DMS114 treated with DMSO at 0.1 percent for 48 hours (cell line): ENCODE data around the gene MSI1.

Experiments
- DNase-seq: peaks from one replicate; lab custom pipeline; 2025; ENCODE audit not compliant: unreplicated experiment; lab: John Stamatoyannopoulos, UW

The MSI1 gene

GRCh38 chr12:120377611-120378010 is 8.6 kb upstream of the MSI1 start:
- DNase-seq = no peak

GRCh38 chr12:120376934-120377572 is 8.1 kb upstream of the MSI1 start:
- no peak for DNase-seq

GRCh38 chr12:120376416-120376815 is 7.5 kb upstream of the MSI1 start:
- DNase-seq = no peak

- no peak for DNase-seq
Observed at GRCh38 chr12:120376009-120376408, 7.0 kb upstream of the MSI1 start.

- DNase-seq = no peak
Observed at GRCh38 chr12:120373683-120374082, 4.7 kb upstream of the MSI1 start.

GRCh38 chr12:120370343-120371243 is 1.6 kb upstream of the MSI1 start:
- no peak for DNase-seq

- no peak for DNase-seq
Observed at GRCh38 chr12:120369603-120370342, 809 bp upstream of the MSI1 start.

GRCh38 chr12:120367924-120368788 is 808 bp downstream of the MSI1 start:
- no peak for DNase-seq

GRCh38 chr12:120367233-120367923 is 1.6 kb downstream of the MSI1 start:
- DNase-seq = no peak

- no peak for DNase-seq
Observed at GRCh38 chr12:120366845-120367232, 2.1 kb downstream of the MSI1 start.

- DNase-seq = no peak
Observed at GRCh38 chr12:120366341-120366705, 2.6 kb downstream of the MSI1 start.

GRCh38 chr12:120365675-120366340 is 3.2 kb downstream of the MSI1 start:
- DNase-seq = no peak

GRCh38 chr12:120364487-120364886 is 4.5 kb downstream of the MSI1 start:
- DNase-seq = no peak

- DNase-seq = no peak
Observed at GRCh38 chr12:120363274-120363855, 5.6 kb downstream of the MSI1 start.

GRCh38 chr12:120362516-120363273 is 6.3 kb downstream of the MSI1 start:
- DNase-seq = no peak

- no peak for DNase-seq
Observed at GRCh38 chr12:120361506-120362208, 7.3 kb downstream of the MSI1 start.

GRCh38 chr12:120359128-120359527 is 9.8 kb downstream of the MSI1 start:
- no peak for DNase-seq
